ES-I3 (cell line): ENCODE measurements around the gene ZNF322.

Experiments
- H3K36me3 ChIP-seq: 2 replicates; pipeline ENCODE4 v1.6.1; 2013; ENCODE audit warnings: mild to moderate bottlenecking, low read length, control low read depth, moderate library complexity; ENCODE audit not compliant: insufficient read depth
- H3K4me1 ChIP-seq: 2 replicates; pipeline ENCODE4 v1.6.1; 2013; ENCODE audit warnings: mild to moderate bottlenecking, control low read depth, low read length; ENCODE audit not compliant: insufficient read depth
- H3K9ac ChIP-seq: 2 replicates; pipeline ENCODE4 v1.6.1; 2013; ENCODE audit warnings: low read depth, mild to moderate bottlenecking, low read length, moderate library complexity
- H3K9me3 ChIP-seq: 2 replicates; pipeline ENCODE4 v1.6.1; 2013; ENCODE audit warnings: mild to moderate bottlenecking, low read length, moderate library complexity; ENCODE audit not compliant: control insufficient read depth, insufficient read depth

ZNF322 gene

DNA sequence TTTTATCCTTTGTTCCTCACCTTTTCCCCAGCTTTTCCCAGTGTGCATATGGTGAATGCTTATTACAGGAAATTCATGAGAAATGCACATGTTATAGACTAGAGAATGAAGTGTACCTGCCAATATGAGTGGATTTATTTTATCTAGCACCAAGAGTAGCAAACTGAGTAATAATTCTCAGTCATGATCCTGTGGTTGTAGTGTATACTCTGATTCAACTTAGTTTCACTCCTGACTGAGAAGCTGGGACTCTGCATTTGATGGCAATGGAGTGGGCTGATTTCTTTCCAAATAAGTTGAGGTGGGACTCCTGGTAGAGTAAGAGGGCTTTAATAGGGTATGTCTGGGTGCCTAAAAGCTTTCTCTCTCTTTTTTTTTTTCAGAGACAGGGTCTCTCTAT, 58.8 kb downstream of the ZNF322 start:
- no peaks in the 10 kb centered on the region; the same call in 1 of the 2 replicates for H3K4me1 ChIP-seq
- no peaks in the 10 kb centered on the region for H3K9me3 ChIP-seq
- H3K9ac ChIP-seq = no peak overlapping the region
- H3K36me3 ChIP-seq = no peaks in the 10 kb centered on the region

- H3K36me3 ChIP-seq = no peaks in the 10 kb centered on the region
- no peaks in the 10 kb centered on the region for H3K9me3 ChIP-seq
- H3K9ac ChIP-seq = no peak overlapping the region
- H3K4me1 ChIP-seq = no peaks in the 10 kb centered on the region; the same call in 1 of the 2 replicates
Measured at GRCh38 chr6:26599591-26599990, 60.0 kb downstream of the ZNF322 start.

DNA sequence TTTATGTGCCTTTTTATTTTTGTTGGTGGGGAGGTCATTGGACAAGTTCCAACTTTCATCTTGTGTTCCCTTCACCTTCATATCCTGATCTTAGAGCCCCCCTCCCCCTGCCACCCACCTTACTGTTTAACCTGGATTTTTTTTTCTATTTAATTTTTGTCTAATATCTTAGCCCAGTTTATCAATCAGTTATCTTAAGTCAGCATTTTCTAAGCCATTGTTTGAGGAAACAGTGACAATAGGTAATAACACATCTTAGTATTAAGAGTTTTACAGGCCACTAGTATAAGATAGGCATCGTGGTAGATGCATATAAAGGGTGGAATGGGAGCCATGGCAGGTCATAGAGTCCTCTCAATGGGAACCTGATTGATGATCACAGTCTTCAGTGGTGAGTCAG, 60.4 kb downstream of the ZNF322 start:
- Histone ChIP-seq H3K4me1 (no peaks in the 10 kb centered on the region; the same call in 1 of the 2 replicates), H3K9me3 (no peaks in the 10 kb centered on the region), H3K9ac (no peak overlapping the region), H3K36me3 (no peaks in the 10 kb centered on the region)

- no peaks in the 10 kb centered on the region for H3K36me3 ChIP-seq
- H3K9ac ChIP-seq = no peak overlapping the region
- no peaks in the 10 kb centered on the region; the same call in 1 of the 2 replicates for H3K4me1 ChIP-seq
- no peaks in the 10 kb centered on the region for H3K9me3 ChIP-seq
Measured at GRCh38 chr6:26598267-26598666, 61.3 kb downstream of the ZNF322 start.

DNA sequence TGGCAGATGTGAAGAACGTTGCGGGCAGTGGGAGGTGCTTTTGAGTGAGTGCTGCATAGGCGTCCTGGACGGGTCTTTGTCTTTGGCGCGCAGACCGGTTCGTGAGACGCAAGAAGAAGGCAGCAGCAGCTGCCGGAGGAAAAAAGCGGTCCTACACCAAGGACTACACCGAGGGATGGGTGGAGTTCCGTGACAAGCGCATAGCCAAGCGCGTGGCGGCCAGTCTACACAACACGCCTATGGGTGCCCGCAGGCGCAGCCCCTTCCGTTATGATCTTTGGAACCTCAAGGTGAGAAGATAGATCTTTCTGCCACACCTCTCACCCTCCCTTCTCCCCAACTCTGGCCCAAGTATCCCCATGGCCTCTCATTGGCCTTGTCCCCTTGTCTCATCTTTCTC, 61.7 kb downstream of the ZNF322 start:
- peak overlapping the region; percentile 94; the same call in 1 of the 2 replicates for H3K9ac ChIP-seq
- no peaks in the 10 kb centered on the region; the same call in 1 of the 2 replicates for H3K4me1 ChIP-seq
- H3K9me3 ChIP-seq = no peaks in the 10 kb centered on the region
- no peaks in the 10 kb centered on the region for H3K36me3 ChIP-seq

DNA sequence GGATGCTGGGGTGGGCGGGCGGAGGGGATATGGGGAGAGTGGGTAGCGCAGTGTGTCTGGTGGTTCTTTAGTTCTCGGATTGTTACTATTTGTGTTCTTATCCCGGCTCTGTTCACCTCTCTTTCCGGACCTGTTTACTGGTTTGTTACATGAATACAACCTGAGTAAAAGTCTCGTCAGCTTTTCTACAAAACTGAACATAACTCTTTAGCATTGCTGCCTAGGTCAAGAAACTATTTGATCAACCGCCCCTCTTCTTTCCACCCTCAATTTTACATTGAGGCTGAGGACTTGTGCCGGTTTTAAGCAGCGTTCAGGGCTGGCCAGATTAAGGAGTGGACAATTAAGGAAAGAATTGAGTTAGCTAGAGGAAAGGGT, 62.2 kb downstream of the ZNF322 start:
- Histone ChIP-seq H3K36me3 (no peaks in the 10 kb centered on the region), H3K9me3 (no peaks in the 10 kb centered on the region), H3K9ac (peak overlapping the region; percentile 94), H3K4me1 (no peaks in the 10 kb centered on the region; the same call in 1 of the 2 replicates)

DNA sequence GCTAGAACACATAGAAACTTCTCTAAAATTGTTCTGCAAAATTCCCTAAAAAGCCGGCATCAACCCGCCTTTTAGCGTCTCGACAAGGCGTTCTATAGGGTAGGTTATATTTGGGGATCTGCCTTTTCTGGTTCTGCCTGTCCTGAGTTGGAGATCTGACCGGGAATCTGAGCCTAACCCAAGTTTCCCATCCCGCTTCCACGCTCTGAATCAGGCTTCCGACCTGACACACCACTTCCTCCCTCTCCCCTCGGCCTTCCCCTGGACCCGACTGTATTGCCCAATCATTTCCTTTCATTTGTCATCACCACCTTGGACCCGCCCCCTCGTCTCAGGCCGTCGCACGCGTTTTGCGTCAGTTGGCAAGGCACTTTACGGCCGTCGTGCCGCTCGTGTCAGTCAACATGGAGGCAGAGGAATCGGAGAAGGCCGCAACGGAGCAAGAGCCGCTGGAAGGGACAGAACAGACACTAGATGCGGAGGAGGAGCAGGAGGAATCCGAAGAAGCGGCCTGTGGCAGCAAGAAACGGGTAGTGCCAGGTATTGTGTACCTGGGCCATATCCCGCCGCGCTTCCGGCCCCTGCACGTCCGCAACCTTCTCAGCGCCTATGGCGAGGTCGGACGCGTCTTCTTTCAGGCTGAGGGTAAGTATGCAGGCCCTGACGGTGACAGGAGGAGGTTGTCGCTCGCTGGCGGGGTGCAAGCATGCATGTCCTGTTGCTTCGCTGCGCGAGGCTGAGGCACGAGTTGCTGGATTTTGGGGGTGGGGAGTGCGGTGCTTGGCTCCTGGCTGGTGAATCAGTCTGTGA, 62.8 kb downstream of the ZNF322 start, which contains the start of gene ABT1:
TSS of gene ABT1 (plus strand) at position 375 of the 810 bp plus-strand sequence. CDS start at position 405, 30 bp downstream.
- Histone ChIP-seq H3K9ac (peak within 1 kb of the TSS; percentile 94), H3K4me1 (no peaks in the 10 kb centered on the region; the same call in 1 of the 2 replicates), H3K9me3 (no peaks in the 10 kb centered on the region), H3K36me3 (no peaks in the 10 kb centered on the region)

DNA sequence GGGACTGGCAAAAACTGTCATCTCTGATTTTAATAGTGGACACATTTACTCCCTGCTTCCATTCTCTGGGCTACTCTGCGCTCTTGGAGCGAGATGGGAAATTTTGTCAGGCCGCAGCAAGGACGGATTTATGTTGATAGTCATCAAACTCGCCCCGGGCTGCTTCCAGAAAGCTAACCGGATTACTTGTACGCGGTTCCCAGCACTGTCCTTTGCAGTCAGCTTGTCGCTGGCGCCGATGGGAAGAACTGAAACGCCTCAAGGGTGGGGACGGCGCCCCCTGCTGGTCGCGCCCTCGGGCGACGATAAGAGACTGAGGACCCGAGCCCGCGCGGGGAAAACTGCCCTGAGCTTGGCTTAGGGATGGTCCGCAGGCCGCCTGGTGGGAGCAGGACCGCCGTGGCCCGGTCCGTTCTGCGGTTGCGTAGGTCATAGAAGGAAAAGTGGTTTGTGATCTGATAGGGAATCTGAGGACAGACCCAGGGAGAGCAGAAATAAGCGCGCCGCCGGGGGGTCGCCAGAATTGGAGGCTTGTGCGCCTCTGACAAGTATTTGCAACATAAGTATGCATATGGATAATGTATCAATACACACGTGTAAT, 63.8 kb downstream of the ZNF322 start:
- H3K36me3 ChIP-seq = no peaks in the 10 kb centered on the region
- no peaks in the 10 kb centered on the region for H3K9me3 ChIP-seq
- H3K9ac ChIP-seq = peak overlapping the region; percentile 94; the same call in 1 of the 2 replicates
- no peaks in the 10 kb centered on the region; the same call in 1 of the 2 replicates for H3K4me1 ChIP-seq

- no peaks in the 10 kb centered on the region for H3K36me3 ChIP-seq
- peak overlapping the region; percentile 94 for H3K9ac ChIP-seq
- H3K4me1 ChIP-seq = no peaks in the 10 kb centered on the region; the same call in 1 of the 2 replicates
- H3K9me3 ChIP-seq = no peaks in the 10 kb centered on the region
Measured at GRCh38 chr6:26594730-26595632, 64.6 kb downstream of the ZNF322 start.

GRCh38 chr6:26594131-26594498, 65.4 kb downstream of the ZNF322 start:
- H3K9ac ChIP-seq = peak overlapping the region; percentile 94
- H3K9me3 ChIP-seq = no peaks in the 10 kb centered on the region
- H3K4me1 ChIP-seq = no peaks in the 10 kb centered on the region; the same call in 1 of the 2 replicates

DNA sequence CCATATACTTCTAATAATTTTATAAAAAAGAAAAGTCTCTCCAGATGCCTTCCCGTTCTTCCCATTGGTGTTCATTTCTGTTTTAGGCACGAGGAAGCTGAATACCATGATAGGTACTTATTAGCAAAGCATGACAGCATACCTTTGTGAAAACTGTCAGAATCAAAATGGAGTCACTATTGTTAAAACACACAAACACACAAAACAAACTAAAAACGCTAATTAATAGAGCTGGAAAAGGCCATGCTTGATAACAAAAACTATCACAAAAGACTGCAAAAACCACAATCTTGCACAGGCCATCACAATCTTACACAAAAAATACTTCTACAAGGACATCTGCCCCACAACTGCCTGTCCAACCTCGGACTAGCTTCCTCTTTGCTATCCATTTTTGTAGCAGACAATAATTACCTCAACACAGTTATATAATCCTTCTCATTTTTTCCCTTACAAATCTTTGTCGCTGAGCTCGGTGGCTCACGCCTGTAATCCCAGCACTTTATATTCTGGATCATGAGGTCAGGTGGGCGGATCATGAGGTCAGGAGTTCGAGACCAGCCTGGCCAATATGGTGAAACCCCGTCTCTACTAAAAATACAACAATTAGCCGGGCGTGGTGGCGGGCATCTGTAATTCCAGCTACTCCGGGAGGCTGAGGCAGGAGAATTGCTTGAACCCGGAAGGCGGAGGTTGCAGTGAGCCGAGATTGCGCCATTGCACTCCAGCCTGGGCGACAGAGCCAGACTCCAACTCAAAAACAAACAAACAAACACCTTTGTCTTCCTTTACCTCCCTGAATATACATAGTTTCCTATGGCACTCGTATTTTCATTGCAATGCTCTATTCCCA, 66.0 kb downstream of the ZNF322 start:
- H3K4me1 ChIP-seq = no peaks in the 10 kb centered on the region; the same call in 1 of the 2 replicates

More at GRCh38 chr6:26594131-26594498, 65.4 kb downstream of the ZNF322 start:
- no peaks in the 10 kb centered on the region for H3K36me3 ChIP-seq

GRCh38 chr6:26592649-26593048, 66.9 kb downstream of the ZNF322 start:
- H3K4me1 ChIP-seq = no peaks in the 10 kb centered on the region

More for the DNA sequence above, 66.0 kb downstream of the ZNF322 start:
- peak overlapping the region; percentile 94 for H3K9ac ChIP-seq
- no peaks in the 10 kb centered on the region for H3K9me3 ChIP-seq
- H3K36me3 ChIP-seq = no peaks in the 10 kb centered on the region

GRCh38 chr6:26588965-26589364, 70.6 kb downstream of the ZNF322 start:
- Histone ChIP-seq H3K9ac (no peak overlapping the region), H3K9me3 (no peaks in the 10 kb centered on the region)

More at GRCh38 chr6:26592649-26593048, 66.9 kb downstream of the ZNF322 start:
- Histone ChIP-seq H3K36me3 (no peaks in the 10 kb centered on the region), H3K9me3 (no peaks in the 10 kb centered on the region), H3K9ac (no peak overlapping the region)

More at GRCh38 chr6:26588965-26589364, 70.6 kb downstream of the ZNF322 start:
- Histone ChIP-seq H3K36me3 (no peaks in the 10 kb centered on the region), H3K4me1 (no peaks in the 10 kb centered on the region)
